ENCODE data around the gene PEAK1.

The PEAK1 gene

GRCh38 chr15:77370580-77370979 lies 49.3 kb downstream of the PEAK1 start:
- H3K9ac ChIP-seq (ENCODE audit: low read length), result no peak overlapping the region
- H3K9me3 ChIP-seq (ENCODE audit: insufficient read depth, low read length), result no peaks in the 10 kb centered on the region
- H3K27ac ChIP-seq (ENCODE audit: low read depth, low read length), result no peak overlapping the region
- H3K4me3 ChIP-seq (ENCODE audit: insufficient read depth, low read length, poor library complexity, severe bottlenecking), result no peak overlapping the region
- H3K36me3 ChIP-seq (ENCODE audit: low read length), result no peaks in the 10 kb centered on the region
- H4K20me1 ChIP-seq (ENCODE audit: low read depth, low read length), result peaks cover 7% of the 10 kb centered on the region; the same call in 1 of the 2 replicates
- H3K79me2 ChIP-seq (ENCODE audit: insufficient read depth, low read length), result no peaks in the 10 kb centered on the region
- H3K4me2 ChIP-seq (ENCODE audit: low read depth, low read length, poor library complexity, severe bottlenecking), result no peak overlapping the region
- H2AFZ ChIP-seq (ENCODE audit: low read depth, low read length, severe bottlenecking), result no peak overlapping the region
- H3K9me2 ChIP-seq (replicated peaks; ENCODE audit: insufficient read depth, low read length), result no peaks in the 10 kb centered on the region
- no peaks in the 10 kb centered on the region for H3F3A ChIP-seq (ENCODE audit: insufficient read depth)
- no peak for TF ChIP-seq CTCF (IDR thresholded peaks at IDR 0.05; ENCODE audit: insufficient read depth, low read length, poor library complexity, severe bottlenecking)
- no peak for TF ChIP-seq EZH2phosphoT487 (conservative IDR thresholded peaks at IDR 0.05; ENCODE audit: low read length)
- H3K27me3 ChIP-seq (ENCODE audit: low read length), result no peaks in the 10 kb centered on the region

GRCh38 chr15:77369168-77369567 lies 50.7 kb downstream of the PEAK1 start:
- no peak overlapping the region for H3K9ac ChIP-seq (ENCODE audit: low read length)
- H2AFZ ChIP-seq (ENCODE audit: low read depth, low read length, severe bottlenecking), result no peak overlapping the region
- no peaks in the 10 kb centered on the region for H3K9me2 ChIP-seq (replicated peaks; ENCODE audit: insufficient read depth, low read length)
- no peaks in the 10 kb centered on the region for H3F3A ChIP-seq (ENCODE audit: insufficient read depth)
- H3K4me2 ChIP-seq (ENCODE audit: low read depth, low read length, poor library complexity, severe bottlenecking), result no peak overlapping the region
- peaks cover 3% of the 10 kb centered on the region; the same call in 1 of the 2 replicates for H4K20me1 ChIP-seq (ENCODE audit: low read depth, low read length)
- H3K9me3 ChIP-seq (ENCODE audit: insufficient read depth, low read length), result no peaks in the 10 kb centered on the region
- H3K27ac ChIP-seq (ENCODE audit: low read depth, low read length), result no peak overlapping the region
- TF ChIP-seq CTCF (IDR thresholded peaks at IDR 0.05; ENCODE audit: insufficient read depth, low read length, poor library complexity, severe bottlenecking), result no peak
- no peak for TF ChIP-seq EZH2phosphoT487 (conservative IDR thresholded peaks at IDR 0.05; ENCODE audit: low read length)
- H3K4me3 ChIP-seq (ENCODE audit: insufficient read depth, low read length, poor library complexity, severe bottlenecking), result no peak overlapping the region
- no peaks in the 10 kb centered on the region for H3K36me3 ChIP-seq (ENCODE audit: low read length)
- no peaks in the 10 kb centered on the region for H3K27me3 ChIP-seq (ENCODE audit: low read length)
- no peaks in the 10 kb centered on the region for H3K79me2 ChIP-seq (ENCODE audit: insufficient read depth, low read length)

GRCh38 chr15:77367631-77368030 lies 52.3 kb downstream of the PEAK1 start:
- H3K27me3 ChIP-seq (ENCODE audit: low read length), result no peaks in the 10 kb centered on the region
- no peak for TF ChIP-seq CTCF (IDR thresholded peaks at IDR 0.05; ENCODE audit: insufficient read depth, low read length, poor library complexity, severe bottlenecking)
- TF ChIP-seq EZH2phosphoT487 (conservative IDR thresholded peaks at IDR 0.05; ENCODE audit: low read length), result no peak
- no peak overlapping the region for H2AFZ ChIP-seq (ENCODE audit: low read depth, low read length, severe bottlenecking)
- no peak overlapping the region for H3K27ac ChIP-seq (ENCODE audit: low read depth, low read length)
- no peak overlapping the region for H3K4me3 ChIP-seq (ENCODE audit: insufficient read depth, low read length, poor library complexity, severe bottlenecking)
- no peaks in the 10 kb centered on the region for H3K9me2 ChIP-seq (replicated peaks; ENCODE audit: insufficient read depth, low read length)
- no peaks in the 10 kb centered on the region for H3K79me2 ChIP-seq (ENCODE audit: insufficient read depth, low read length)
- H3F3A ChIP-seq (ENCODE audit: insufficient read depth), result no peaks in the 10 kb centered on the region
- 0 out of 2 replicates have a peak, but pooled peaks cover 3% of the 10 kb centered on the region for H4K20me1 ChIP-seq (ENCODE audit: low read depth, low read length)
- no peak overlapping the region for H3K4me2 ChIP-seq (ENCODE audit: low read depth, low read length, poor library complexity, severe bottlenecking)
- H3K9ac ChIP-seq (ENCODE audit: low read length), result no peak overlapping the region
- H3K9me3 ChIP-seq (ENCODE audit: insufficient read depth, low read length), result no peaks in the 10 kb centered on the region
- no peaks in the 10 kb centered on the region for H3K36me3 ChIP-seq (ENCODE audit: low read length)

All from SU-DHL-6 (cell line).